SKM-1 treated with dmso at 0.1 percent for 144 hours (cell line): ENCODE data around the gene SNX7.

ENCODE experiments used
- DNase-seq: peaks from one replicate; lab custom pipeline; 2025; ENCODE audit not compliant: unreplicated experiment; lab: John Stamatoyannopoulos, UW

SNX7 gene

GRCh38 chr1:98764485-98764884, 103.0 kb downstream of the SNX7 start:
- DNase-seq = no peak

DNA sequence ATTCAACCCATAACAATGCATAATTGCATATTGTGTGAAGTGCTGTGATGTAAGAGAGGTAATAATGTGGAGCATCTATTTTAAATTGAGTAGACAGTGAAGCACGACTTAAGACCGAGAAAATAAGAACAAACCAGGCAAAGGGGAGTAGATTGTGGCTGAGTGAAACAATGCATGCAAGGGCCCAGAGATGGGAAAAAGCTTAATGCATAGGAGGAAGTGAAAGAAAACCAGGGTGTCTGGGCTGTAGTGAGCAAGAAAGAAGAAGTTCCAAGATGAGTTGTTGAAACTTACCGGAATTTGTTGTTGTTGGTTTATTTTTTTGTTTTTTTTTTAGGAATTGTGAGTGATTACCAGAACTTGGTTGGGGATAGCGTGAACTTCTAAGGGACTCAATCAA, 104.7 kb downstream of the SNX7 start:
- peak; percentile 81 for DNase-seq

- DNase-seq = no peak
Observed at GRCh38 chr1:98769162-98769561, 107.6 kb downstream of the SNX7 start.

GRCh38 chr1:98781906-98782305, 120.4 kb downstream of the SNX7 start:
- no peak for DNase-seq

GRCh38 chr1:98783821-98784220, 122.3 kb downstream of the SNX7 start:
- DNase-seq = no peak

DNA sequence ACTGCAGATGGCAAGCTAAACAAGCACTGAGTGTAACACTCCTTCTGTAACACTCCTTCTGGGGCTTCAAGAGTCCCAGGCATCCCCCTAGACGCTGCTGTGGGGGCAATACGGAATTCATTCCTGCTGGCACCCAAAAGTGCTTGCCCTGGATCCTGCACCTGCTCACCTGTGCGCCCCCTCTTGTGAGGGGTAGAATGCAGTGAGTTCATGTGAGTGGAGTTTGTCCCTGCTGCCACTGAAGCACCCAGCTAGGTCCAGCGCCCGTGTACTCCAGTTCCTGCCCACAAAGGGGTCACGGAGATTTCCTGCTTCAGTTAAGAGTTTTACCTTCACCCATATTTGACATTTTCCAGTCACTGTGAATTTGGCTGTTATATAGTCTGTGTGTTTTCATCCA, 130.0 kb downstream of the SNX7 start:
- DNase-seq = no peak

GRCh38 chr1:98792123-98792522, 130.6 kb downstream of the SNX7 start:
- DNase-seq = no peak

GRCh38 chr1:98793136-98793535, 131.6 kb downstream of the SNX7 start:
- DNase-seq = no peak

DNA sequence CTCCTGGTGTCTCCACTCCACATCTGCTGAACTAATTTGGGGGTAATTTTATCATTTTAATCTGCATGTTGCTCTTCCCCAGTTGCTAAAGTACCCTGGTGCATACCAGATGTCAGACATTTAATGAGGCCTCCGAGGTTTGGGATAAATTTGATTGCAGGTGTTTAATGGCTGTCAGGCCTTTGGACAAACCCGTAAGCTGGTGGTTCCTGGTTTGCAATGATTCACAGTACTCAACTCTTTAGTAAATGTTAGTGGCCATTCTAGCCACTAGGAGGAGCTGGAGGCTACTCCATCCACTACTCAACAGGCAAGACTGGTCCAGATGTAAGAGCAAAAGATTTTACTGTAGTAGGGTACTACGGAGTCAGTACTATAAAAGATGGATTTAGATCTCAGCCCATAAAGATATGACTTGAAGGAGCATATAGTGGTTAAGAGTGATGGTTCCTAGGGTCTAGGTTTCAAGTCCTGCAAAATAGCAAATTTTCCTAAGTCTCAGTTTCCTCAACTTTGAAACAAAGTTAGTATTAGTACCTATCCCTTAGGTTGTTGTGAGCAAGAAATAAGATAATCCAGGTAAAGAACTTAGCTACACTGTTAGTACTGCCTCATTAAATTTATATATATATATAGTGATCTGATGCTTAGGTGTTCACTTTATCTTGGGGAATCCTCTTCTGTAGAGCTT, 132.8 kb downstream of the SNX7 start:
- peak; percentile 59 for DNase-seq

DNA sequence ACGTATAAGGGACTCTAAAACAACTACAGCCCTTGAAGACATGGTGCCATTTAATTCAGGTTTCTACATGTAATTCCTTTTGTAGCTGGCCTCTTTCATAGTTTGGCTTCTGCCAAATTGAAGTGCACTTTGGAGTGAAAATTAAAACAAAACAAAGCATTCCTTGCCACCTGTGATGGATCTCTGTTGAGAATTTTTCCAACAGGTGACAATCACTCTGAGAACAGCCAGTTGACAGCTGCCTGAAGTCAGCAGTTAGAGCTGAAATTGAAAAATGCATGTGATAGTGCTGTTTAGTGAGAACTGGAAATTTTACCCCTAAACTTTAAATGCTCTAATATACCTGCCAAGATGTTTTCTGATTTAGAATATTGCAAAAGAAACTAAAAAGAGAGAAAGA, 134.5 kb downstream of the SNX7 start:
- DNase-seq = no peak

DNA sequence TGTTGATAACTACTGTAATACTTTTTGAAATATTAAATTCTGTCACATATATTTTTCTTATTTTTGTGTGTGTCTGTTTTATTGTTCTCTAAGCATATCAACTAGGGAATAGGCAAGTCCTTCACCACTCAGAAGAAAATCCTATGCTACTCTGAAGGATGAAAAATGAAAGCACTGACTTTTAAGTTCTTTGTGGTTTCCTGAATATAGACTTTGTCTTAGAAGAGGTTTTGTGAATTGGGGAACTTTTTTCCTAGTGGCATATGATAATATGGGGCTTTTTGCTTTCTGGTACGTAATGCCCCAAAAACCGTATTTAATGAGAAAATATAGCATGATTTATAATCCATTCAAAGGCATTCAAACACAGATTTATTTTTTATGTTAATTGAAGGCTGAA, 136.0 kb downstream of the SNX7 start:
- no peak for DNase-seq
